Kidney epithelial cell (primary cell): ENCODE results near the gene RPS19. TPM values are rescaled to one million over a fixed set of nuclear protein-coding genes. Genes with fewer than 3 reads are reported as not detected.

Experiments used
- DNase-seq: peaks from one replicate; pipeline ENCODE4 v3.0.0-alpha.2; 2010; ENCODE audit warnings: low read depth
- H3K27me3 ChIP-seq: 2 replicates; pipeline ENCODE4 v1.6.0; 2011; ENCODE audit warnings: low read length; ENCODE audit not compliant: control insufficient read depth, insufficient read depth
- H3K36me3 ChIP-seq: 2 replicates; pipeline ENCODE4 v1.5.1; 2011; ENCODE audit warnings: low read length; ENCODE audit not compliant: control insufficient read depth, insufficient read depth
- H3K4me3 ChIP-seq: 2 replicates; pipeline ENCODE4 v1.5.1; 2011; ENCODE audit warnings: low read depth, mild to moderate bottlenecking, control low read depth, low read length
- CTCF ChIP-seq: IDR thresholded peaks from 2 replicates; pipeline ENCODE4 v1.5.1; 2011; ENCODE audit warnings: mild to moderate bottlenecking, moderate library complexity, low read length, control low read depth, inconsistent platforms; ENCODE audit not compliant: insufficient read depth, poor library complexity, severe bottlenecking
- total RNA-seq: library from RNA; depleted of rRNA; stranded (reverse); fragments of >200 nt; gene quantifications from 2 replicates; pipeline ENCODE4 v1.2.3, GENCODE V29; 2015

The RPS19 gene
- total RNA-seq, 1 donor from 2014 or later: 1,699 TPM

DNA sequence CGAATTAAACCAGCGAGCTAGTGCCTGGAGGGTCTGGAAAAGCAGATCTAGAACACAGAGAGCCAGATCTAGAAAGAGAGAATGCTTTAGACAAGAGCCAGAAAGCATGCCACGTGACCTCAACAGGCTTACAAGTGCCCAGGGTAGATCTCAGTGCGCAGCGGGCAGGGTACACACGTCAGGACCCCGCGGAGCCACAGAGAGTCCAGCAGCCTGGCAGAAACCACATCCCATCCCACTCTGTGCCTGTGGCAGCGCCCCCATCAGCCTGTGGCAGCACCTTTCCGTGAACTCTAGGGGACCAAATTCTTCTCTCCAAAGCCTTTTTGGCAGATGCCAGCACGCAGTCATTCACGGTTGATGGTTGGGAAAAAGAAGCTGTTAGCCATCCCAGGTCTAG is 28.9 kb downstream of the RPS19 start:
- peaks cover 2% of the 10 kb centered on the region for H3K36me3 ChIP-seq
- TF ChIP-seq CTCF: no peak
- DNase-seq: no peak
- H3K4me3 ChIP-seq: no peak overlapping the region
- no peaks in the 10 kb centered on the region for H3K27me3 ChIP-seq

DNA sequence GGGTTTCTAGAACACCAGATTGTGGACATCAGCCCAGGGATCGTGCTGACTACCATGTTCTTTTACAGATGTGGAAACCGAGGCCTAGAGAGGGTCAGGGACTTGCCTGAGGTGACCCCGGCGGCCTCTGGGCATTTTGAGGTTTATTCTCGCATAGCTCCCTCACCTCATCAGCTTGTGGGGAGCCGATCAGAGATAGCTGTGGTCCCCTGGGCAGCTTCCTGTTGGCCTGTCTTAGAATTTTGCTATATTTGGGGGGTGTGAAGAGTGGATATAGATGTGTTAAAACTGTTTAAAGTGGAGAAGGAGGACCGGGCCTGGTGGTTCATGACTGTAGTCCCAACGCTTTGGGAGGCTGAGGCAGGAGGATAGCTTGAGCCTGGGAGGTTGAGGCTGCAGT is 29.8 kb downstream of the RPS19 start:
- no peaks in the 10 kb centered on the region for H3K27me3 ChIP-seq
- no peak for TF ChIP-seq CTCF
- no peak overlapping the region for H3K4me3 ChIP-seq
- H3K36me3 ChIP-seq: peaks cover 3% of the 10 kb centered on the region
- DNase-seq: no peak

DNA sequence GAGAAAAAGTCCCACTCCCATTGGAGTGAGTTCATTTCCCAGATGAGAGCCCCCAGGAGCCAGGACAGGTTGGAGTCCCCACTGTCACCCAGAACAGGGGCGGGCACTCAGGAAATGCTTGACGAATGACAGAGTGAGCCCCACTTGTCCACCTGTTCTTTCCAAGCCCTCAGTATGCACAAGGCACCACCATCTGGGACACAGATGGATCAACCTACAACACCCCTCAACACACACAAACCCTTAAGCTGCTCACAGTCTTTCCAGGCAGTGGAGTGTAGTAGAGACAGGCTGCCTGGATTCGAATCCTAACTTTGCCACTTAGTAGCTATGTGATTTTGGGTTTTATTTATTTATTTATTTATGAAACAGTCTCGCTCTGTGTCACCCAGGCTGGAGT is 30.9 kb downstream of the RPS19 start:
- H3K36me3 ChIP-seq: peaks cover 3% of the 10 kb centered on the region
- no peak for DNase-seq
- TF ChIP-seq CTCF: no peak
- no peak overlapping the region for H3K4me3 ChIP-seq
- H3K27me3 ChIP-seq: no peaks in the 10 kb centered on the region

DNA sequence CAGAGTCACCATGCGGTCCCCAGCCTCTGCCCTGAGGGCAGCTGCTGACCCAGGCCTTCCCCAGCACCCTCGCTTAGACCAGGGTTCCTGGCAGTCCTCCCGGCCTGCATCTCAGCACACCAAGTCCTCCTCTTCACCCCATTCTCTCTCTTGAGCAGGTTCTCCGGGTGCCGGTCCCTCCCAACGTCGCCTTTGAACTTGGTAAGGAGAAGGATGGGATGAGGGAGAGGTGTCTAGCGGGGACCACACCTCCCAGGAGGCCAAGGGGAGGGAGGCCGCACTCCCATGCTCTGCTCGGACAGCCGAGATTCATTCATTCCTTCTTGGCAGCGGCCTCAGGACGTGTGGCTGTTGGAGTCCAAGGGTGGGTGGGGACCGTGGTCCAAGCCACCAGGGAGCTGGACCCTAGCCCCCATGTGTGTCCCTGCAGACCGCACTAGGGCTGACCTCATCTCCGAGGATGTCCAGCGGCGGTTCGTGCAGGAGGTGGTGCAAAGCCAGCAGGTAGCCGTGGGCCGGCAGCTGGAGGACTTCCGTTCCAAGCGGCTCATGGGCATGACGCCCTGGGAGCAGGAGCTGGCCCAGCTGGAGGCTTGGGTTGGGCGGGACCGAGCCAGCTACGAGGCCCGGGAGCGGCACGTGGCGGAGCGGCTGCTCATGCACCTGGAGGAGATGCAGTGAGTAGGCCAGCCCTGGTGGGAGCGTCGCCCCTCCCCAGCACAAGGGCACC is 32.3 kb downstream of the RPS19 start:
- TF ChIP-seq CTCF: no peak
- H3K36me3 ChIP-seq: peaks cover 3% of the 10 kb centered on the region
- H3K27me3 ChIP-seq: no peaks in the 10 kb centered on the region
- DNase-seq: no peak
- no peak overlapping the region for H3K4me3 ChIP-seq

- peak; percentile 4 for TF ChIP-seq CTCF
- H3K4me3 ChIP-seq: no peak overlapping the region
- H3K27me3 ChIP-seq: no peaks in the 10 kb centered on the region
- H3K36me3 ChIP-seq: peaks cover 3% of the 10 kb centered on the region
- DNase-seq: no peak
Observed at GRCh38 chr19:41893899-41894298, 33.8 kb downstream of the RPS19 start.

DNA sequence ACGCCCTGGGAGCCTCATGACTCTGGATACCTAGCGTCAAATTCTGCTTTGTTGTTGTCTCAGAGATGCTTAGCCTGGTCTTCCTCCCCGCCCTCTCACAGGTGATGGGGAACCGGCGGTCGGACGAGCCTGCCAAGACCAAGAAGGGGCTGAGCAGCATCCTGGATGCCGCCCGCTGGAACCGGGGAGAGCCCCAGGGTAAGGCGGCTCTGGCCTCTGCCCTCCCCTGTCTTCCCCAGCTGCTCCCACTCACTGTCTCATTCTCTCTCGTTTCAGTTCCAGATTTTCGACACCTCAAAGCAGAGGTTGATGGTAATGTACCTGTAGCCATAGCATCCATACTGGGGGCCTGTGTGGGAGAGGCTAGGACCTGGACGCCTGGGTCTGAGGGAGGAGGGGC is 34.3 kb downstream of the RPS19 start:
- no peak for DNase-seq
- no peak overlapping the region for H3K4me3 ChIP-seq
- TF ChIP-seq CTCF: no peak
- peaks cover 1% of the 10 kb centered on the region for H3K36me3 ChIP-seq
- no peaks in the 10 kb centered on the region for H3K27me3 ChIP-seq
